Measurements from ENCODE around the gene FAF1. TPM values are rescaled to one million over a fixed set of nuclear protein-coding genes. Genes with fewer than 3 reads are reported as not detected.
"Not testable (repeated sequence)": the region's sequence is repeated elsewhere in the genome, so short reads cannot be mapped to it uniquely, and the experiment has no call there.

Gene FAF1
- total RNA-seq, 2 donors from 2014 or later = 48.8 to 52.6 TPM

- intact Hi-C loops (cut with DNase I, micrococcal nuclease) = no loop called here
- DNase-seq (no peak), ATAC-seq (no peak)
Measured at GRCh38 chr1:50832167-50832566, 127.9 kb downstream of the FAF1 start.

GRCh38 chr1:50831300-50832061, 128.6 kb downstream of the FAF1 start:
- no peak for DNase-seq
- intact Hi-C loops (cut with DNase I, micrococcal nuclease) = no loop called here
- no peak for ATAC-seq

- no peak for ATAC-seq
- intact Hi-C loops (cut with DNase I, micrococcal nuclease) = no loop called here
Measured at GRCh38 chr1:50830621-50831020, 129.4 kb downstream of the FAF1 start.

GRCh38 chr1:50829014-50829958, 130.8 kb downstream of the FAF1 start:
- intact Hi-C loops (cut with DNase I, micrococcal nuclease) = no loop called here
- DNase-seq = no peak
- ATAC-seq = no peak

More at GRCh38 chr1:50830621-50831020, 129.4 kb downstream of the FAF1 start:
- DNase-seq = no peak

- no peak for ATAC-seq
- no peak for DNase-seq
- intact Hi-C loops (cut with DNase I, micrococcal nuclease) = no loop called here
Measured at GRCh38 chr1:50827546-50827945, 132.5 kb downstream of the FAF1 start.

- ATAC-seq; DNase-seq; intact Hi-C loops (cut with DNase I, micrococcal nuclease): not testable (repeated sequence)
Measured at GRCh38 chr1:50826792-50827191, 133.3 kb downstream of the FAF1 start.

GRCh38 chr1:50822035-50822776, 137.9 kb downstream of the FAF1 start:
- intact Hi-C loops (cut with DNase I, micrococcal nuclease) = no loop called here
- DNase-seq (no peak), ATAC-seq (peak; percentile 43)

GRCh38 chr1:50820545-50820944, 139.5 kb downstream of the FAF1 start:
- DNase-seq (no peak), ATAC-seq (no peak)
- intact Hi-C loops (cut with DNase I, micrococcal nuclease) = no loop called here

GRCh38 chr1:50812346-50812745, 147.7 kb downstream of the FAF1 start:
- intact Hi-C loops (cut with DNase I, micrococcal nuclease) = no loop called here
- ATAC-seq (no peak), DNase-seq (no peak)

- intact Hi-C loops (cut with DNase I, micrococcal nuclease) = no loop called here
- DNase-seq = no peak
- ATAC-seq = no peak
Measured at GRCh38 chr1:50808296-50808695, 151.8 kb downstream of the FAF1 start.

GRCh38 chr1:50796272-50796671, 163.8 kb downstream of the FAF1 start:
- DNase-seq (no peak), ATAC-seq (no peak)
- intact Hi-C loops (cut with DNase I, micrococcal nuclease) = no loop called here

GRCh38 chr1:50793521-50793920, 166.5 kb downstream of the FAF1 start:
- no peak for ATAC-seq
- DNase-seq = no peak
- intact Hi-C loops (cut with DNase I, micrococcal nuclease) = no loop called here

- DNase-seq (no peak), ATAC-seq (no peak)
- intact Hi-C loops (cut with DNase I, micrococcal nuclease) = no loop called here
Measured at GRCh38 chr1:50787266-50787665, 172.8 kb downstream of the FAF1 start.

- intact Hi-C loops (cut with DNase I, micrococcal nuclease) = no loop called here
- ATAC-seq = no peak
Measured at GRCh38 chr1:50783286-50783685, 176.8 kb downstream of the FAF1 start.

GRCh38 chr1:50780797-50781196, 179.3 kb downstream of the FAF1 start:
- ATAC-seq (no peak), DNase-seq (no peak)
- intact Hi-C loops (cut with DNase I, micrococcal nuclease) = no loop called here

More at GRCh38 chr1:50783286-50783685, 176.8 kb downstream of the FAF1 start:
- DNase-seq = no peak

- intact Hi-C loops (cut with DNase I, micrococcal nuclease) = loop anchor here in 1 of 2 donors (5.0 to 10.0 kb wide), 2 partner anchors 265 to 412 kb away; no protein-coding TSS in a partner anchor
- DNase-seq (no peak), ATAC-seq (no peak)
Measured at GRCh38 chr1:50779801-50780200, 180.3 kb downstream of the FAF1 start.

GRCh38 chr1:50775740-50776139, 184.3 kb downstream of the FAF1 start:
- no peak for DNase-seq
- peak; percentile 77 for ATAC-seq
- intact Hi-C loops (cut with DNase I, micrococcal nuclease) = loop anchor here in 1 of 2 donors (5.0 to 10.0 kb wide), 2 partner anchors 269 to 417 kb away; no protein-coding TSS in a partner anchor

- intact Hi-C loops (cut with DNase I, micrococcal nuclease) = loop anchor here in 1 of 2 donors (5.0 to 10.0 kb wide), 2 partner anchors 270 to 417 kb away; no protein-coding TSS in a partner anchor
- no peak for DNase-seq
- peak; percentile 82 for ATAC-seq
Measured at GRCh38 chr1:50774759-50775351, 185.2 kb downstream of the FAF1 start.

- ATAC-seq (no peak), DNase-seq (no peak)
- intact Hi-C loops (cut with DNase I, micrococcal nuclease) = no loop called here
Measured at GRCh38 chr1:50766688-50767087, 193.4 kb downstream of the FAF1 start.
